Large intestine (tissue), 3 donors: Measurements from ENCODE around the gene BRWD1. TPM values are rescaled to one million over a fixed set of nuclear protein-coding genes. Genes with fewer than 3 reads are reported as not detected.

Experiments
- DNase-seq, 2 donors: peaks; one replicate each; pipeline versions ENCODE4 v3.0.0 to v3.0.0-alpha.2; 2013
- H3K27ac ChIP-seq: one replicate; pipeline ENCODE4 v1.5.1; 2013; ENCODE audit warnings: low read length
- H3K27me3 ChIP-seq: 2 replicates; pipeline ENCODE4 v1.6.1; 2013; ENCODE audit warnings: low read length; ENCODE audit not compliant: control insufficient read depth, insufficient read depth
- H3K36me3 ChIP-seq: 2 replicates; pipeline ENCODE4 v1.6.1; 2013; ENCODE audit warnings: low read length; ENCODE audit not compliant: control insufficient read depth, insufficient read depth
- H3K4me1 ChIP-seq: one replicate; pipeline ENCODE4 v1.6.1; 2013; ENCODE audit warnings: low read length; ENCODE audit not compliant: control insufficient read depth, insufficient read depth
- H3K4me3 ChIP-seq: one replicate; pipeline ENCODE4 v1.5.1; 2013; ENCODE audit warnings: low read length
- H3K9me3 ChIP-seq: one replicate; pipeline ENCODE4 v1.6.1; 2013; ENCODE audit warnings: mild to moderate bottlenecking, low read depth, low read length, moderate library complexity; ENCODE audit not compliant: control insufficient read depth
- WGBS: methylation state at CpG from one replicate; pipeline ENCODE4 v1.1.5; 2013; ENCODE audit warnings: low lambda C conversion rate; ENCODE audit not compliant: insufficient coverage; 5-methylcytosine and 5-hydroxymethylcytosine counted together
- polyA plus RNA-seq: library from polyadenylated mRNA; unstranded; fragments of 120-200 nt; gene quantifications from one replicate; pipeline ENCODE4 v1.2.1, GENCODE V29; 2013

BRWD1 gene
- polyA plus RNA-seq, 1 donor, result 32.9 TPM

GRCh38 chr21:39347537-39347936 is 34.1 kb upstream of the BRWD1 start:
- no CpG with 5 or more reads among the region's 10 CpGs for WGBS
- H3K9me3 ChIP-seq, result no peaks in the 10 kb centered on the region
- H3K27ac ChIP-seq, result peak overlapping the region; percentile 98
- H3K36me3 ChIP-seq, result peaks cover 23% of the 10 kb centered on the region
- no peaks in the 10 kb centered on the region for H3K27me3 ChIP-seq
- DNase-seq, result peak in 1 of 2 donors; percentile 33
- H3K4me3 ChIP-seq, result peak overlapping the region; percentile 95
- peaks cover 15% of the 10 kb centered on the region for H3K4me1 ChIP-seq

GRCh38 chr21:39346671-39347331 is 33.4 kb upstream of the BRWD1 start:
- H3K27ac ChIP-seq, result no peak overlapping the region
- no peaks in the 10 kb centered on the region for H3K9me3 ChIP-seq
- peaks cover 25% of the 10 kb centered on the region for H3K36me3 ChIP-seq
- WGBS, result 42% methylated on average over 1 of the region's 7 CpGs
- peak overlapping the region; percentile 95 for H3K4me3 ChIP-seq
- DNase-seq, result peak in 1 of 2 donors; percentile 37
- peaks cover 15% of the 10 kb centered on the region for H3K4me1 ChIP-seq
- no peaks in the 10 kb centered on the region for H3K27me3 ChIP-seq

- Histone ChIP-seq H3K36me3 (peaks cover 31% of the 10 kb centered on the region), H3K27ac (no peak overlapping the region), H3K4me1 (peaks cover 15% of the 10 kb centered on the region), H3K9me3 (no peaks in the 10 kb centered on the region), H3K27me3 (no peaks in the 10 kb centered on the region), H3K4me3 (peak overlapping the region; percentile 95)
- DNase-seq, result no peak
- 14% methylated on average over 1 of the region's 3 CpGs for WGBS
These were observed 32.8 kb upstream of the BRWD1 start for GRCh38 chr21:39346206-39346605.

- H3K4me3 ChIP-seq, result no peak overlapping the region
- H3K27me3 ChIP-seq, result no peaks in the 10 kb centered on the region
- no peak overlapping the region for H3K27ac ChIP-seq
- no CpG with 5 or more reads among the region's 6 CpGs for WGBS
- peaks cover 15% of the 10 kb centered on the region for H3K4me1 ChIP-seq
- peaks cover 37% of the 10 kb centered on the region for H3K36me3 ChIP-seq
- DNase-seq, result no peak
- H3K9me3 ChIP-seq, result no peaks in the 10 kb centered on the region
These were observed 32.0 kb upstream of the BRWD1 start for GRCh38 chr21:39345440-39345839.

- no CpG with 5 or more reads among the region's 5 CpGs for WGBS
- DNase-seq, result no peak
- Histone ChIP-seq H3K36me3 (peaks cover 37% of the 10 kb centered on the region), H3K9me3 (no peaks in the 10 kb centered on the region), H3K4me1 (peaks cover 11% of the 10 kb centered on the region), H3K4me3 (no peak overlapping the region), H3K27me3 (no peaks in the 10 kb centered on the region), H3K27ac (no peak overlapping the region)
These were observed 31.4 kb upstream of the BRWD1 start for GRCh38 chr21:39344848-39345247.

- Histone ChIP-seq H3K27ac (no peak overlapping the region), H3K9me3 (no peaks in the 10 kb centered on the region), H3K36me3 (peaks cover 34% of the 10 kb centered on the region), H3K27me3 (no peaks in the 10 kb centered on the region), H3K4me3 (no peak overlapping the region), H3K4me1 (peaks cover 7% of the 10 kb centered on the region)
- 95% methylated on average over 3 of the region's 6 CpGs for WGBS
- DNase-seq, result no peak
These were observed 28.0 kb upstream of the BRWD1 start for GRCh38 chr21:39341249-39341923.

- DNase-seq, result no peak
- no peaks in the 10 kb centered on the region for H3K9me3 ChIP-seq
- no peaks in the 10 kb centered on the region for H3K27me3 ChIP-seq
- H3K4me1 ChIP-seq, result peaks cover 3% of the 10 kb centered on the region
- peaks cover 31% of the 10 kb centered on the region for H3K36me3 ChIP-seq
- no peak overlapping the region for H3K27ac ChIP-seq
- no peak overlapping the region for H3K4me3 ChIP-seq
- 90% methylated on average over 2 of the region's 6 CpGs for WGBS
These were observed 27.3 kb upstream of the BRWD1 start for GRCh38 chr21:39340687-39341086.

GRCh38 chr21:39339231-39339630 is 25.8 kb upstream of the BRWD1 start:
- no peak for DNase-seq
- Histone ChIP-seq H3K4me1 (no peaks in the 10 kb centered on the region), H3K27ac (no peak overlapping the region), H3K36me3 (peaks cover 24% of the 10 kb centered on the region), H3K9me3 (no peaks in the 10 kb centered on the region), H3K4me3 (no peak overlapping the region), H3K27me3 (no peaks in the 10 kb centered on the region)
- WGBS, result no CpG with 5 or more reads among the region's 2 CpGs

GRCh38 chr21:39336457-39337008 is 23.1 kb upstream of the BRWD1 start:
- no peaks in the 10 kb centered on the region for H3K9me3 ChIP-seq
- H3K36me3 ChIP-seq, result peaks cover 9% of the 10 kb centered on the region
- no peaks in the 10 kb centered on the region for H3K27me3 ChIP-seq
- H3K27ac ChIP-seq, result no peak overlapping the region
- WGBS, result 60% methylated on average over 6 of the region's 13 CpGs
- H3K4me3 ChIP-seq, result no peak overlapping the region
- no peaks in the 10 kb centered on the region for H3K4me1 ChIP-seq
- DNase-seq, result no peak

GRCh38 chr21:39334611-39335010 is 21.2 kb upstream of the BRWD1 start:
- H3K4me3 ChIP-seq, result no peak overlapping the region
- H3K27me3 ChIP-seq, result no peaks in the 10 kb centered on the region
- no peak overlapping the region for H3K27ac ChIP-seq
- no peaks in the 10 kb centered on the region for H3K36me3 ChIP-seq
- WGBS, result no CpG with 5 or more reads among the region's 4 CpGs
- DNase-seq, result no peak
- H3K4me1 ChIP-seq, result no peaks in the 10 kb centered on the region
- H3K9me3 ChIP-seq, result no peaks in the 10 kb centered on the region
